Measurements from ENCODE around the gene RNF144B.

DNA sequence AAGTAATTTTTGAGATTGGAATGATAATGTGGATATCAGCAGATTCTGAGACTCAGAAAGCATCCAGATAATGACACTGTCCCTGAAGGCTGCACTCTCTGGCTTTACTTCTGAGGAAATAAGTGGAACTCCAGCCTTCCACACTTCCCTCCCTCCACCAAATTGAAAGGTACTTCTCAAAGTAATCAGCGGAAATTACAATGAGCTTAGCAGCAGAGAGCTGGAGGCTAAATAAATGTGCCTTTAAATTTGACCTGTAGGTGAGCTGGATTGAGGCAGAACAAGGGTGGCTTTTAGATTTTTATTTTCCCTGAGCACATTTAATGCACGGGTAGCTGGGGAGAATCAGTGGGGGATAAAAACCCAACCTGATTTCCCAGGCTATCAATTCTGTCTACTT lies 39.3 kb upstream of the RNF144B start:
- no peak for TF ChIP-seq POLR2A (IDR thresholded peaks at IDR 0.05)
- TF ChIP-seq, protein P1, sequence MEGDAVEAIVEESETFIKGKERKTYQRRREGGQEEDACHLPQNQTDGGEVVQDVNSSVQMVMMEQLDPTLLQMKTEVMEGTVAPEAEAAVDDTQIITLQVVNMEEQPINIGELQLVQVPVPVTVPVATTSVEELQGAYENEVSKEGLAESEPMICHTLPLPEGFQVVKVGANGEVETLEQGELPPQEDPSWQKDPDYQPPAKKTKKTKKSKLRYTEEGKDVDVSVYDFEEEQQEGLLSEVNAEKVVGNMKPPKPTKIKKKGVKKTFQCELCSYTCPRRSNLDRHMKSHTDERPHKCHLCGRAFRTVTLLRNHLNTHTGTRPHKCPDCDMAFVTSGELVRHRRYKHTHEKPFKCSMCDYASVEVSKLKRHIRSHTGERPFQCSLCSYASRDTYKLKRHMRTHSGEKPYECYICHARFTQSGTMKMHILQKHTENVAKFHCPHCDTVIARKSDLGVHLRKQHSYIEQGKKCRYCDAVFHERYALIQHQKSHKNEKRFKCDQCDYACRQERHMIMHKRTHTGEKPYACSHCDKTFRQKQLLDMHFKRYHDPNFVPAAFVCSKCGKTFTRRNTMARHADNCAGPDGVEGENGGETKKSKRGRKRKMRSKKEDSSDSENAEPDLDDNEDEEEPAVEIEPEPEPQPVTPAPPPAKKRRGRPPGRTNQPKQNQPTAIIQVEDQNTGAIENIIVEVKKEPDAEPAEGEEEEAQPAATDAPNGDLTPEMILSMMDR (IDR thresholded peaks at IDR 0.05 in 8 of 11, conservative IDR thresholded peaks at IDR 0.05 in 3 of 11), result no peak

Measured in spleen (tissue), 7 donors.